Measurements from ENCODE around the gene SPATA22.
"Not testable (repeated sequence)": the region's sequence is repeated elsewhere in the genome, so short reads cannot be mapped to it uniquely, and the experiment has no call there.

SPATA22 gene

GRCh38 chr17:3440451-3440850 lies 31.2 kb downstream of the SPATA22 start:
- TF ChIP-seq CTCF (IDR thresholded peaks at IDR 0.05; ENCODE audit: low read depth, low read length, missing control alignments) = no peak
- no peak overlapping the region for H3K4me3 ChIP-seq (ENCODE audit: low read depth, low read length)
- in situ Hi-C loops (cut with HindIII; ENCODE audit: low sequenced_read_pairs) = no loop called here
- DNase-seq (ENCODE audit: low read depth) = no peak

GRCh38 chr17:3438368-3438767 lies 33.3 kb downstream of the SPATA22 start:
- in situ Hi-C loops (cut with HindIII; ENCODE audit: low sequenced_read_pairs) = no loop called here
- H3K4me3 ChIP-seq (ENCODE audit: low read depth, low read length) = no peak overlapping the region
- no peak for DNase-seq (ENCODE audit: low read depth)
- TF ChIP-seq CTCF (IDR thresholded peaks at IDR 0.05; ENCODE audit: low read depth, low read length, missing control alignments) = no peak

GRCh38 chr17:3433741-3434140 lies 37.9 kb downstream of the SPATA22 start, which contains the start of gene OR1E2:
Gene OR1E2 (minus strand): TSS chr17:3433841. CDS start chr17:3433841, 0 bp downstream.
- in situ Hi-C loops (cut with HindIII; ENCODE audit: low sequenced_read_pairs) = no loop called here
- no peak for DNase-seq (ENCODE audit: low read depth)
- no peak for TF ChIP-seq CTCF (IDR thresholded peaks at IDR 0.05; ENCODE audit: low read depth, low read length, missing control alignments)
- H3K4me3 ChIP-seq (ENCODE audit: low read depth, low read length) = no peak within 1 kb of the TSS

- H3K4me3 ChIP-seq (ENCODE audit: low read depth, low read length); DNase-seq (ENCODE audit: low read depth); in situ Hi-C loops (cut with HindIII; ENCODE audit: low sequenced_read_pairs): not testable (repeated sequence)
These were observed 38.4 kb downstream of the SPATA22 start for GRCh38 chr17:3433215-3433614.

- DNase-seq (ENCODE audit: low read depth) = no peak
- TF ChIP-seq CTCF (IDR thresholded peaks at IDR 0.05; ENCODE audit: low read depth, low read length, missing control alignments) = no peak
- H3K4me3 ChIP-seq (ENCODE audit: low read depth, low read length) = no peak overlapping the region
- in situ Hi-C loops (cut with HindIII; ENCODE audit: low sequenced_read_pairs) = loop anchor here (10.0 kb wide), 1 partner anchor 133 kb away; no protein-coding TSS in a partner anchor
These were observed 53.4 kb downstream of the SPATA22 start for GRCh38 chr17:3418222-3418621.

- no peak for DNase-seq (ENCODE audit: low read depth)
- no peak overlapping the region for H3K4me3 ChIP-seq (ENCODE audit: low read depth, low read length)
- in situ Hi-C loops (cut with HindIII; ENCODE audit: low sequenced_read_pairs) = loop anchor here (10.0 kb wide), 1 partner anchor 131 kb away; no protein-coding TSS in a partner anchor
- TF ChIP-seq CTCF (IDR thresholded peaks at IDR 0.05; ENCODE audit: low read depth, low read length, missing control alignments) = no peak
These were observed 56.0 kb downstream of the SPATA22 start for GRCh38 chr17:3415610-3416009.

GRCh38 chr17:3412216-3412615 lies 59.4 kb downstream of the SPATA22 start:
- not testable (repeated sequence) for DNase-seq (ENCODE audit: low read depth); H3K4me3 ChIP-seq (ENCODE audit: low read depth, low read length)
- in situ Hi-C loops (cut with HindIII; ENCODE audit: low sequenced_read_pairs) = loop anchor here (10.0 kb wide), 1 partner anchor 127 kb away; no protein-coding TSS in a partner anchor

GRCh38 chr17:3411070-3411469 lies 60.5 kb downstream of the SPATA22 start, which contains the start of gene OR3A3:
Gene OR3A3 (plus strand): TSS chr17:3411370.
- H3K4me3 ChIP-seq (ENCODE audit: low read depth, low read length) = no peak within 1 kb of the TSS
- TF ChIP-seq CTCF (IDR thresholded peaks at IDR 0.05; ENCODE audit: low read depth, low read length, missing control alignments) = no peak
- no peak for DNase-seq (ENCODE audit: low read depth)
- in situ Hi-C loops (cut with HindIII; ENCODE audit: low sequenced_read_pairs) = loop anchor here (10.0 kb wide), 1 partner anchor 126 kb away; no protein-coding TSS in a partner anchor

- in situ Hi-C loops (cut with HindIII; ENCODE audit: low sequenced_read_pairs); DNase-seq (ENCODE audit: low read depth); H3K4me3 ChIP-seq (ENCODE audit: low read depth, low read length): not testable (repeated sequence)
These were observed 67.8 kb downstream of the SPATA22 start for GRCh38 chr17:3403856-3404255.

Measured in astrocyte of the cerebellum (primary cell).